ENCODE results near the gene BCKDK.

BCKDK gene

GRCh38 chr16:31080035-31080629, 28.1 kb upstream of the BCKDK start:
- DNase-seq: no peak

DNA sequence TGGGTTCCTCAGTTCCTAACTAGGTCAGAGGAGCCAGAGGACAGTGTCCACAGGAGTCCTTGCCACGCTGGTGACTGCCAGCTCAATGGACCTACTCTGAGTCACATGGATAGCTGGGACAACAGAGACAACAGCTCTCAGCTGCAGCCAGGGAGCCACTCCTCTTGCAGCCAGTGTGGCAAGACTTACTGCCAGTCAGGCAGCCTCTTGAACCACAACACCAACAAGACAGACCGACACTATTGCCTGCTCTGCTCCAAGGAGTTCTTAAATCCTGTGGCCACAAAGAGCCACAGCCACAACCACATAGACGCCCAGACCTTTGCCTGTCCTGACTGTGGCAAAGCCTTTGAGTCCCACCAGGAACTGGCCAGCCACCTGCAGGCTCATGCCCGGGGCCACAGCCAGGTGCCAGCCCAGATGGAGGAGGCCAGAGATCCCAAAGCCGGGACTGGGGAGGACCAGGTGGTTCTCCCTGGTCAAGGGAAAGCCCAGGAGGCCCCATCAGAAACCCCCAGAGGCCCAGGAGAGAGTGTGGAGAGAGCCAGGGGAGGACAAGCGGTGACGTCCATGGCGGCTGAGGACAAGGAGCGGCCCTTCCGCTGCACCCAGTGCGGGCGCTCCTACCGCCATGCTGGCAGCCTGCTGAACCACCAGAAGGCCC, 27.3 kb upstream of the BCKDK start:
- DNase-seq: no peak

DNA sequence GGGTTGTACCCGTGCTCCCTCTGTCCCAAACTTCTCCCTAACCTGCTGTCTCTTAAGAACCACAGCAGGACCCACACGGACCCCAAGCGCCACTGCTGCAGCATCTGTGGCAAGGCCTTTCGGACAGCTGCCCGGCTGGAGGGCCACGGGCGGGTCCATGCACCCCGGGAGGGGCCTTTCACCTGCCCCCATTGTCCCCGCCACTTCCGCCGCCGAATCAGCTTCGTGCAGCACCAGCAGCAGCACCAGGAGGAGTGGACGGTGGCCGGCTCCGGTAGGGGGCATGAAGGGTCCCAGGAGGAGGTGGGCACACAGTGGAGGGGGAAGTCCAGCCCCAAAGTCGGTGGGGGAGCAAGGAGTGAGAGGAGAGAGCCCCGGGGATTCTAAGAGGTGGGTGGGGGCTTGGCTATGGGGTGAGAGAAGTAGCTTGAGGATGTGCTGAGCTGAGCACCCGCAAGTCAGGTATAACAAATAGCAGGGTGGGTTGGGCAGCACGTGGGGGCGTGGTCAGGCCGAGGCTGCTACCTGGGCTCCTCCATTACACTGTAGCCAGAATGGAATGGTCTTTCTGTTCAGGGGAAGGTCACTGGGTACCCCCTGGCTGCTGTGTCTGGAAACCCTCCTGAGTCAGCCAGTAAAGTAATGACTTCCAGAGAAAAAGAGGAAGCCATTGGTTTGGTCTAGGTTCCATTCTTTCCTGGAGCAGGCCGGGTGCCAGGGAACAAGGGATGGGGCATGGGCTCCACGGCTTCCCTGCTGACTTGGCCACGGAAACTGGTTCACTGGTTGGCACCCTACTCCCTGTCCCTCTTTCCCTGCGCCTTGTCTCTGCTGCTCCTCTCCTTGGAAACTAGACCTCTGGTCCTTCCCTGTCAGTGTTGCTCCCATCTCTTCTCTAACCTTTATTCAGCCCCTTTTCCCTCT, 26.5 kb upstream of the BCKDK start:
- peak in 16 of 58 donors; percentile 10 to 38 (median 18) for DNase-seq

DNA sequence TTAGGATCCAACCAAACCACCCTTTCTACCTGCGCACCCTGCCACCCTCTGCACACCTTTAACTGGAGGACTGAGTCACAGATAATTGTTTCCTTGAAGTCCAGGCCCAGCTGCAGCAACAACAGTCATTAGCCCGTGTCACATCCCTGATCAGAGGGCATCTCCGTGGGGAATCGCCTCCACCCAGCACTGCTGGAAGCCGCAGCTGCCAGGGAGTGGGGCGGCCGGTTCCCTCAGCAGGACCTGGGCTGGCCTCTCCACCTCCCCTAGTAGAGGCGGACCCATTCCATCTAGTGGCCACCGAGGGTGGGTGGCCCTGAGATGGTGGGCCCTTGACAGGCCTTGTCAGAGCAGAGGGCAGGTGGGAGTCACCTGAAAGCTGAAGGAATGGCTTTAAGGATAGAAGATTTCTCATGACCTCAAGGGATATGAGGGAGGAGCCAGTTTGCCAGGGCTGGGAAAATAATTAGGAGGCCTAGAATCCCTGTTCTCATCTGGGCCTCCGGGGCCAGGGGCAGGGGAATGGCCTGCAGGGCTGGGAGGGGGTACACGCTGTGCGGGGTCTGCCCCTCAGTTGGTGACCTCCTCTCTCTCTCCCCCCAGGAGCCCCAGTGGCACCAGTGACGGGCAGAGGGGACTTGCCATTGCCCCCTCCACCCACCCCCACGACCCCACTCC, 25.7 kb upstream of the BCKDK start:
- DNase-seq: no peak

DNA sequence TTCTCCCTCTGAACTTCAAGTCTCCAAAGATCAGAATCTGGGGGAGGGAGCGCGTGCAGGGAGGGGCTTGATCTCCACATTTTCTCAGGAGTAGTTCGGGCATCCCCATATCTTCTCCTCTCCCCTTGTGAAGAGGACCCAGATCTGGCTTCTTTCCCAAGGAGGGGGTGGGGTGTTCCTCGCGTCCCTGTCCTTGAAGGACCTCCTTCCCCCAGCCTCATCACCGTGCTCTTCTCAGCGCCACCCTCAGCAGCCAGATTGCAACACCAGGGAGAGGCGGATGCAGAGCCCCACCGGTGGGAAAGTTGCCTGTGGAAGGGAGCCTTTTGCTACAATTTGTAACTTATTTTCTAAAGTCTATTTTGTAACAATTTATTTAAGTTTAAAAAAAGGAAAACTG, 25.1 kb upstream of the BCKDK start:
- DNase-seq: no peak

DNA sequence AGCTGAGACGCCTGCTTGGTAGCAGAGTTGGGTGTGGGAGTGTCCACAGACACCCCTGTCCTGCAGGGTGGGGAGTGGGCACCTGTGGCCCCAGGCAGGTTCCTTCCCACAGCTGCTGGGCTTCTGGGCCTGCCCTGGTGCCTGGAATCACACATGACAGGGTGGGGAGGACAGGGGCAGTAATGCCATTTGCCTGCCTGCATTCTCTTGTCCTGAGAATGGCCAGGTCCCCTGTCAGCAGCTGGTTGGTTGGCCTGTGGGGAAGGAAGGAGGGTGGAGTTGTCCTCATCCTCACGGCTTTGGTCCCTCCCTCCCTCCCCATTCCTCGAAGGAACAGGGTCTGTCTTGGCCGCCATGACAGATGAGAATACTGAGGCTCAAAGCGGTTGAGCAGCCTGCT, 24.6 kb upstream of the BCKDK start:
- no peak for DNase-seq

GRCh38 chr16:31083981-31084380, 24.2 kb upstream of the BCKDK start:
- no peak for DNase-seq

GRCh38 chr16:31084584-31085302, 23.4 kb upstream of the BCKDK start:
- DNase-seq: no peak

- no peak for DNase-seq
These were observed 22.8 kb upstream of the BCKDK start for GRCh38 chr16:31085411-31085810.

DNA sequence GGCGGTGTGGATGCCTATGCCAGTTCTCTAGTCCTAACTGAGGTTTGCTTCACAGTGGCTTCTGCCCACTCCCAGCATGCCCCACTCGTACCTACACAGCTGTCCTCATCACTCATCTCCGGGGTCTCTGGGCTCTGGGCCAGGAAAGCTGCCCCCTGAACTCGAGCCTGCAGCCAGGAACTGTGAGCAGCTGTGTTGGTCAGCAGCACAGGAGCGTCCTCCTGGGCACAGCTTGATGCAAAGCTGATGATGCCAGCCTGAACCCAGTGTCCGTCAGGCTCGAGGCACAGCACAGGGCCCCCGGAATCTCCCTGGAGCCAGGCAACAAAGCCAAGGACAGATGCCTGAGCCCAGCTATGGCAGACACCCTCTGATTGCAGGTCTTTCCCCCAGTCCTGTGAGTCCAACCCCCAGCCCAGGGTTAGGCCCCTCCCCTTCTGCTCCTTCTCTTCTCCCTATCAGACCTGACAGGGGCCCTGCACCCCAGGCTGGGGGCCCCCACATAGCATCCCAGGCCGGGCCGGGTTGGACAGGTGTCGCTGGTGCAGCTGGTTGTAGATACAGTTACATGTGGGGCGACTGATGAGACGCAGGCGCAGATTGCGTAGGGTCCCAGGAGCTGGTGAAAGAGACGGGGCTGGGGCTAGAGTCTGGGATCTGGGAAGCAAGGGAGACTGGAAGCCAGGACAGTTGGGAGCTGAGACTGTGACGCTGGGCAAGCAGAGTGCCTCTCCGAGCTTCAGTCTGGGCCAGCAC, 22.1 kb upstream of the BCKDK start:
- peak in 1 of 58 donors; percentile 8 for DNase-seq

- no peak for DNase-seq
These were observed 21.6 kb upstream of the BCKDK start for GRCh38 chr16:31086629-31086906.

DNA sequence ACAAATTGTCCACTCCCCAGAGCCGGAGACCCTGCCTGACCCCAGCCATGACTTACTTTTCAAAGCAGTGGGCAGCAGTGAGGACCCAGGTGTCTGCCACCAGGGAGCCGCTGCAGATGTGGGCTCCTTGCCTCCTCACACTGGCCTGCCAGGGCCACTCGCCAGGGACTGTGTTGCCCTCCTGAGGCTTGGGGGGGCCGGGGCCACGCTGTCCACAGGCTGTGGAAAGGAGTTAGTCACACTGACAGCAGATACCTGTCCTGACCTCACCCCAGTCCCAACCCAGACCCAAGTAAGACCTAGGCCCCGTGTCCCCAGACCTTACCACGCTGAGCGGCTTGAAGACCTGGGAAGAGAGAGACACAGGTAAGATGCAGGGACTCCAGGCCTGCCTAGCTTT, 20.7 kb upstream of the BCKDK start:
- DNase-seq: no peak

DNA sequence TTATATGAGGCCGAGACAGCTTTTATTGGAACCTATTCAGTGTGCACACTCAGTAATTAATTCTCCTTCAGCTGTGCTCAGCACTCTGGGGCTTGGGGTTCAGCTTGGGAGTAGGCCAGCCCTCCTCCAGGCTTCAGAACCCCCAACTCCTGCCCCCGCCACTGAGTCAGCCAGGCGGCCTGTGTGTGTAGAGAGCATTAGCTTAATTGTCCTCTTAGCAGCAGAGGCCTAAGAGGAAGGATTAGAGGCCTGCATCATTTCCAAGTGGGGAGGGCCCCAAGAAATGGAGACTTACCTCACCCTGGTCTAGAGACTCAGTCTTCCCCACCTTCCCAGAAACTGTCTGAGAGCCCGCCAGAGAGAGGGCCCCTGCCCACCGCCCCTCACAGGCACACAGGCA, 20.2 kb upstream of the BCKDK start:
- DNase-seq: no peak

DNA sequence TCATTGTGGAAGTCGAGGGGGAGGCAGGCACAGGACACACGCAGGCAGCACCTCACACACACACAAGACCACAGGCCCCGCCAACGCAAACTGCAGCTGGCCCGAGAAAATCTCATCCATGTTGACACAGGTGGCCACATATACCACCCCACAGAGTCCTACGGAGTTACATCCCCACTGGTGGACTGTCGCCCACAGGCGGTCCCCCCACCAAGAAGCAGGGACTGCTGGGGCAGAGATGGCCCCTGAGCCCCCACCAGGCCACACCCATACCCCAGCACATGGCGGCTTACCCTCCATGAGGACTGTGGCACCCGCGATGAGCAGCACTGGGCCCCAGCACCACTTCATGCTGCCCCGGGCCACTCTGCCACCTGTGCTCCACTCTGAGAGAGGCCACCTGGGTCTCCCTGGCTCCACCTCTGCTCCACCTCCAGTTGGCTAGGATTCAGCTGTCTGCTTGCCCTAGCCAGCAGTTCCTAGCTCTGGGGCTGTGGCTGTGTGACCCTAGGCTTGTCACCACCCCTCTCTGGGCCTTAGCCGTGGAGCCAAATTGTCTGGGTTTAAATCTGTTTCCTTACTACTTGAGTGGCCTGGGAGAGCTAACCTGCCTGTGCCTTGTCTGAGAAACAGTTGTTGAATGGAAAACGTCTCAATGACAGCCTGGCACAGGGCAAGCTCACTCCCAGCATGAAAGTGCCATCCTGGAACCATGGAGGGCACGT, 19.6 kb upstream of the BCKDK start, which contains the start of gene PRSS53:
TSS of gene PRSS53 (minus strand) at position 485 of the 725 bp plus-strand sequence. CDS start at position 351, 134 bp downstream.
- DNase-seq: no peak

GRCh38 chr16:31089199-31089598, 19.0 kb upstream of the BCKDK start:
- DNase-seq: no peak

DNA sequence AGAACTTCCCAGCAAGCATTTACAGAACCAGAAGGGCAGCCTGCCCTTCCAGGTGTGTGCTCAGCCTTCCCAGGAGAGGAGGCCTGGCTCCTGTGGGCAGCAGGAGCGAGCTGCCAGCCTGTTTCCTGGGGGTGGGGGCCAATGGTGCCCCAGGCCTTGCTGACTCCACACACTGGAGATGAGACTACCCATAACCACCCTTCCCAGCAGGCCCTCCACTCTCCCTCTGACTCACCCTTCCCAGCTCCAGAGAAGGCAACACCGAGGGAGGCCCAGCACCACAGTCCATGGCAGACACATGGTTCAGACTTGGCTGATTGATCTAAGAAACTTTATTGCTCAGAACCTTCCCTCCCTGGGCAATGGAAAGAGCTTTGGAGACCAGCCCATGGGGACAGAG, 17.6 kb upstream of the BCKDK start:
- DNase-seq: no peak

GRCh38 chr16:31092330-31092729, 15.9 kb upstream of the BCKDK start:
- peak in 4 of 58 donors; percentile 11 to 33 (median 18) for DNase-seq

DNA sequence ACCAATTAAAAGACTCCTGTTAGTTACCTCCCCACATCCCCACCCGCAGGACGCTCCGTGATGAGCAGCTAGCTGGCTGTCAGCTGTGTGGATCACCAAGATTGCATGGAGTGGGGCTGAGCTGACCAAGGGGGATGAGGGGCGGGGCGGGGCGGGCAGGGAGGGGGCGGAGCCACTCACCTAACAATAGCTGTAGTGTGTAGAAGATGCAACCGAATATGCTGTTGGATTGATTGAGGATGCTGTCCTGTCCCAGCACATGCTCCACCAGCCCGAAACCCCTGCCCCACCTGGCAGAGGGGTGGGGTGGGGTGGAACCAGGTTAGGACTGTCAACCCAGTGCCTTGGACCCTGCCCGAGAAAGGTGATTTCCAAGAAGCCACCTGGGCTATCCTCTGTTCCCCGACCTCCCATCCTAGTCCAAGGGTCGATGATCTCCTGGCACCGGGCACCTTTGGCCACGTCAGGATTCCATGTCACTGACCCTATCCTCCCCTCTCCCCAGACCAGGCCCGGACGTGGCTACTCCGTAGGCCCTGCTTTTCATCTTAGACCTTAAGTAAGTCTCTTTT, 15.0 kb upstream of the BCKDK start:
- peak in 43 of 58 donors; percentile 13 to 83 (median 44) for DNase-seq

DNA sequence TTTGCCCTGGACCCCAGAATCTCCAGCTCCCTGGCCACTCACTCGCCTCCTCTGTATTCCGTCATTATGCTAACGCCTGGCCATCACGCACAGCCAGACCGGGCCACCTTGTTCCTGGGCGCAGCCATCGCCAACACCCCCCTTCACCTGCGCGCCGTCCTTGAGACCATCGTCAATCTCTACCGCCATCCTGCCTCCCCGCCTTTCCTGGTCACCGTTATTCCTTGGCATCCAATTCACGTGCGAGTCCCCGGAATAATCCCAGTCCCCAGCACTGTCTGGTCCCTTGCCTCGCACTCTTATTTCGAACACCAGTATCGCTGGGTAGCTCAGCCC, 14.1 kb upstream of the BCKDK start:
- peak in 8 of 58 donors; percentile 18 to 60 (median 46) for DNase-seq
